Smooth muscle cell (in vitro differentiated cells): ENCODE data around the gene GDI2. TPM values are rescaled to one million over a fixed set of nuclear protein-coding genes. Genes with fewer than 3 reads are reported as not detected.

Experiments
- DNase-seq: peaks from one replicate; lab custom pipeline; 2025; ENCODE audit not compliant: unreplicated experiment; lab: John Stamatoyannopoulos, UW
- H2AFZ ChIP-seq: fragments of 200-600 bp; sonication (generic); 2 replicates; pipeline ENCODE4 v1.6.0; 2016; ENCODE audit warnings: antibody characterized with exemption, low read depth, mild to moderate bottlenecking
- H3F3A ChIP-seq: fragments of 200-600 bp; sonication (generic); 2 replicates; pipeline ENCODE4 v1.6.0; 2017; ENCODE audit warnings: antibody characterized with exemption, low read depth
- H3K27ac ChIP-seq: fragments of 200-600 bp; sonication (generic); 2 replicates; pipeline ENCODE4 v1.5.1; 2016; ENCODE audit warnings: low read depth, mild to moderate bottlenecking
- H3K27me3 ChIP-seq: fragments of 200-600 bp; sonication (generic); 2 replicates; pipeline ENCODE4 v1.6.1; 2016; ENCODE audit warnings: low read depth, mild to moderate bottlenecking
- H3K36me3 ChIP-seq: fragments of 200-600 bp; sonication (generic); 2 replicates; pipeline ENCODE4 v1.5.1; 2016; ENCODE audit warnings: low read depth
- H3K4me1 ChIP-seq: fragments of 200-600 bp; sonication (generic); 2 replicates; pipeline ENCODE4 v1.5.1; 2016; ENCODE audit warnings: low read depth
- H3K4me2 ChIP-seq: fragments of 200-600 bp; sonication (generic); 2 replicates; pipeline ENCODE4 v1.6.0; 2016; ENCODE audit warnings: mild to moderate bottlenecking
- H3K4me3 ChIP-seq: fragments of 200-600 bp; sonication (generic); 2 replicates; pipeline ENCODE4 v1.5.1; 2016; ENCODE audit warnings: mild to moderate bottlenecking
- H3K79me2 ChIP-seq: fragments of 200-600 bp; sonication (generic); 2 replicates; pipeline ENCODE4 v1.6.0; 2016; ENCODE audit warnings: low read depth, mild to moderate bottlenecking
- H3K9ac ChIP-seq: fragments of 200-600 bp; sonication (generic); 2 replicates; pipeline ENCODE4 v1.6.0; 2016; ENCODE audit warnings: low read depth
- H3K9me3 ChIP-seq: fragments of 200-600 bp; sonication (generic); replicated peaks from 2 replicates; pipeline ENCODE4 v1.5.1; 2016; ENCODE audit warnings: low read depth
- H4K20me1 ChIP-seq: fragments of 200-600 bp; sonication (generic); 2 replicates; pipeline ENCODE4 v1.6.0; 2016; ENCODE audit warnings: low read depth
- CTCF ChIP-seq: fragments of 200-600 bp; sonication (generic); IDR thresholded peaks from 2 replicates; pipeline ENCODE4 v1.5.1; 2017; ENCODE audit warnings: borderline replicate concordance, mild to moderate bottlenecking, antibody characterized with exemption; ENCODE audit not compliant: insufficient read depth, poor library complexity, severe bottlenecking
- WGBS: methylation state at CpG from one replicate; pipeline ENCODE4 v1.1.7; 2016; ENCODE audit warnings: low lambda C conversion rate; 5-methylcytosine and 5-hydroxymethylcytosine counted together
- polyA plus RNA-seq: library from polyadenylated mRNA; unstranded; fragments of >200 nt; fragmentation: Nextera tagmentation; extraction: Ambion mirVana; gene quantifications from 2 replicates; pipeline ENCODE4 v1.2.1, GENCODE V29; 2016
- total RNA-seq: library from RNA; depleted of rRNA; stranded (reverse); fragments of >200 nt; gene quantifications from 2 replicates; pipeline ENCODE4 v1.2.3, GENCODE V29; 2014

The GDI2 gene
- total and polyA plus RNA-seq, 2 experiments from 2014 or later = 186 to 334 TPM

- no peak for DNase-seq
- WGBS = 96% methylated on average over 3 of the region's 3 CpGs
Measured at GRCh38 chr10:5757766-5758517, 55.3 kb downstream of the GDI2 start.

GRCh38 chr10:5752301-5752871 lies 60.8 kb downstream of the GDI2 start:
- no peak overlapping the region for H3K4me3 ChIP-seq
- no peak overlapping the region for H3K27ac ChIP-seq
- H3K79me2 ChIP-seq = peaks cover 26% of the 10 kb centered on the region
- no peak overlapping the region for H3K9ac ChIP-seq
- H3K27me3 ChIP-seq = no peaks in the 10 kb centered on the region
- peaks cover 19% of the 10 kb centered on the region for H3K4me1 ChIP-seq
- TF ChIP-seq CTCF = no peak
- H2AFZ ChIP-seq = no peak overlapping the region
- no peak for DNase-seq
- H3F3A ChIP-seq = peaks cover 11% of the 10 kb centered on the region
- H3K9me3 ChIP-seq = no peaks in the 10 kb centered on the region
- WGBS = 92% methylated on average over 17 of the region's 17 CpGs
- peaks cover 8% of the 10 kb centered on the region for H3K36me3 ChIP-seq
- H3K4me2 ChIP-seq = no peak overlapping the region
- H4K20me1 ChIP-seq = peaks cover 18% of the 10 kb centered on the region

More at GRCh38 chr10:5757766-5758517, 55.3 kb downstream of the GDI2 start:
- H3K79me2 ChIP-seq = peaks cover 7% of the 10 kb centered on the region
- no peaks in the 10 kb centered on the region for H3K9me3 ChIP-seq
- TF ChIP-seq CTCF = no peak
- H3K4me1 ChIP-seq = peaks cover under 1% of the 10 kb centered on the region
- H3K4me2 ChIP-seq = no peak overlapping the region
- peaks cover 4% of the 10 kb centered on the region for H3K36me3 ChIP-seq
- peaks cover 7% of the 10 kb centered on the region for H4K20me1 ChIP-seq
- H3K9ac ChIP-seq = no peak overlapping the region
- H2AFZ ChIP-seq = no peak overlapping the region
- H3K27me3 ChIP-seq = no peaks in the 10 kb centered on the region
- H3F3A ChIP-seq = peaks cover 25% of the 10 kb centered on the region
- no peak overlapping the region for H3K4me3 ChIP-seq
- H3K27ac ChIP-seq = no peak overlapping the region

GRCh38 chr10:5751601-5752253 lies 61.5 kb downstream of the GDI2 start:
- H3K79me2 ChIP-seq = peaks cover 26% of the 10 kb centered on the region
- H3K27ac ChIP-seq = no peak overlapping the region
- H3K4me3 ChIP-seq = no peak overlapping the region
- WGBS = 75% methylated on average over 6 of the region's 6 CpGs
- no peaks in the 10 kb centered on the region for H3K27me3 ChIP-seq
- H3K9ac ChIP-seq = no peak overlapping the region
- no peak overlapping the region for H2AFZ ChIP-seq
- peaks cover 18% of the 10 kb centered on the region for H4K20me1 ChIP-seq
- peaks cover 9% of the 10 kb centered on the region for H3K36me3 ChIP-seq
- no peak for DNase-seq
- H3F3A ChIP-seq = peaks cover 9% of the 10 kb centered on the region
- H3K4me2 ChIP-seq = no peak overlapping the region
- TF ChIP-seq CTCF = no peak
- peaks cover 19% of the 10 kb centered on the region for H3K4me1 ChIP-seq
- no peaks in the 10 kb centered on the region for H3K9me3 ChIP-seq
